ENCODE measurements around the gene HYAL4.
A peak's percentile ranks its signal among the peaks of the same experiment; 100 is the strongest.
"Not testable (repeated sequence)": the region's sequence is repeated elsewhere in the genome, so short reads cannot be mapped to it uniquely, and the experiment has no call there.

HYAL4 gene, protein sequence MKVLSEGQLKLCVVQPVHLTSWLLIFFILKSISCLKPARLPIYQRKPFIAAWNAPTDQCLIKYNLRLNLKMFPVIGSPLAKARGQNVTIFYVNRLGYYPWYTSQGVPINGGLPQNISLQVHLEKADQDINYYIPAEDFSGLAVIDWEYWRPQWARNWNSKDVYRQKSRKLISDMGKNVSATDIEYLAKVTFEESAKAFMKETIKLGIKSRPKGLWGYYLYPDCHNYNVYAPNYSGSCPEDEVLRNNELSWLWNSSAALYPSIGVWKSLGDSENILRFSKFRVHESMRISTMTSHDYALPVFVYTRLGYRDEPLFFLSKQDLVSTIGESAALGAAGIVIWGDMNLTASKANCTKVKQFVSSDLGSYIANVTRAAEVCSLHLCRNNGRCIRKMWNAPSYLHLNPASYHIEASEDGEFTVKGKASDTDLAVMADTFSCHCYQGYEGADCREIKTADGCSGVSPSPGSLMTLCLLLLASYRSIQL

DNA sequence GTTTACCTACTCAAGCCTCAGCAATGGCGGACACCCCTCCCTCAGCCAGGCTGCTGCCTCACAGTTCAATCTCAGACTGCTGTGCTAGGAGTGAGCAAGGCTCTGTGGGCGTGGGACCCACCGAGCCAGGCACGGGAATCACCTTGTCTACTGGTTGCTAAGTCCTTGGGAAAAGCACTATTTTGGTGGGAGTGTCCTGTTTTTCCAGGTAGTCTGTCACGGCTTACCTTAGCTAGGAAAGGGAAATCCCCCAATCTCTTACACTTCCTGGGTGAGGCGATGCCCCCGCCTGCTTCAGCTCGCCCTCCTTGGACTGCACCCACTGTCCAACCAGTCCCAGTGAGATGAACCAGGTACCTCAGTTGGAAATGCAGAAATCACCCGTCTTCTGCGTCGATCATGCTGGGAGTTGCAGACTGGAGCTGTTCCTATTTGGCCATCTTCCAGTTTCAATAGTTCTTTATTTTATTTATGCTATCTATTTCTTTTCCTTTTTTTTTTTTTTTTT, at the start of gene HYAL4:
TSS of gene HYAL4 (plus strand) at position 458 of the 508 bp plus-strand sequence. CDS start 23,105 bp downstream, outside the sequence.
- no peak for DNase-seq

DNA sequence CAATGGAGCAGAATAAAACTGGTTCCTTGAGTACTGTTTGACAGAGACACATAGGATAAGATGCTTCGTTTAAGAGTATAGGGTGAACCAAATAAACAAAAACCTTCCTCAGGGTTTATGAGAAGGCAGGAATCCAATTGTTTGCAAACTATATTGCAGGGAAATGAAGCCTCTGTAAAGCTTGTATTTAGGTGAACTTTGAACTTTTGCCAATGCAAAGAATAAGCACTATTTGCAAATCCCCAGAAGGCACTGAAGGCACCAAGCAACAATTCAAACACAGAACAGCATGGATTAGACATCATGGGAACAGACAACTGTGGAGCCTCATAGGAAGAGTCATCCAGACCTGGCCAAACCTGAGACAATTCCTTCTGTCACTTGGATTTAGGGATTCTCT, 49.1 kb upstream of the HYAL4 start:
- no peak for DNase-seq

GRCh38 chr7:123796568-123796967, 48.4 kb upstream of the HYAL4 start:
- no peak for DNase-seq

- DNase-seq = peak; percentile 83
Observed at GRCh38 chr7:123797673-123798531, 47.1 kb upstream of the HYAL4 start.

- no peak for DNase-seq
Observed at GRCh38 chr7:123798532-123799188, 46.3 kb upstream of the HYAL4 start.

- no peak for DNase-seq
Observed at GRCh38 chr7:123802249-123802648, 42.7 kb upstream of the HYAL4 start.

DNA sequence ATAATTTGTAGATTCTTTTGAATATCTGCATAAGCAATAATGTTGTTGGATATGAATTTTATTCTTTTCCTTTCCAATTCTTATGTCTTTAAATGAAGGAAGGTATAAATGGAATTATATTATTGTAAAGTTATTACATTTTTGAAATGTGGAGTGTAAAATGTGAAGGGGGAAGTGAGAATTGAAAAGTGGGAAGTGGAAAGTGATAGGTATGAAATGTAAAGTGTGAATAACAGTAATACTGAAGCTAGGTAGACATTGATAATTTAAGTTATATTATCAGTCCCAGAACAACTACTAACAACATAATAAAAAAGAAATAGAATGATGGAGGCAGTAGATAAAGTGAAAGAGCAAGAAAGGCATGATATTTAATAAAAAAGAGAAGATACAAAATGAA, 39.7 kb upstream of the HYAL4 start:
- DNase-seq = no peak

DNA sequence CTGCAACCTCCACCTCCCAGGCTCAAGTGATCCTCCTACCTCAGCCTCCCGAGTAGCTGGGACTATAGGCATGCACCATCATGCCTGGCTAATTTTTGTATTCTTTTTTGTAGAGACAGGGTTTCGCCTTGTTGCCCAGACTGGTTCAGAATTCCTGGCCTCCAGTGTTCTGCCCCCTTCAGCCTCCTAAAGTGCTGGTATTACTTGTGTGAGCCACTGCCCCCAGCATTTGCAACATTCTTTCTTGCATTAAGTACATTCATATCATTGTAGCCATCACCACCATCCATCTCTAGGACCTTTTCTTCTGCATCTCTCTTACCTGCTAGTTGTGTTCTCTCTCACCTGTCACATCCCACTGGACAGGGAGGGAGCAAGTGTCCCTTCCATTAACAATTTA, 35.5 kb upstream of the HYAL4 start:
- DNase-seq = no peak

DNA sequence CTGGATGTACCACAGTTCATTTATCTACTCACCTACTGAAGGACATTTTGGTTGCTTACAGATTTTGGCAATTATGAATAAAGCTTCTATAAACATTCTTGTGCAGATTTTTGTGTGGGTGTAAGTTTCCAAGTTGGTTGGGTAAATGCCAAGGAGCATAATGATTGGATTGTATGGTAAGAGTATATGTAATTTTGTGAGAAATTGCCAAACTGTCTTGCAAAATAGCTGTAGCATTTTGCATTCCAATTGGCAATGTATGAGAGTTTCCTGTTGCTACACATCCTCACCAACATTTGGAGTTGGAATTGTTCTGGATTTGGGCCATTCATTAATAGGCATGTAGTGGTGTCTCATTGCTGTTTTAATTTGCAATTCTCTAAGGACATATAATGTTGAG, 33.9 kb upstream of the HYAL4 start:
- DNase-seq = no peak

GRCh38 chr7:123816916-123817315, 28.1 kb upstream of the HYAL4 start:
- no peak for DNase-seq

GRCh38 chr7:123819001-123819400, 26.0 kb upstream of the HYAL4 start:
- no peak for DNase-seq

GRCh38 chr7:123819795-123820194, 25.2 kb upstream of the HYAL4 start:
- DNase-seq = not testable (repeated sequence)

DNA sequence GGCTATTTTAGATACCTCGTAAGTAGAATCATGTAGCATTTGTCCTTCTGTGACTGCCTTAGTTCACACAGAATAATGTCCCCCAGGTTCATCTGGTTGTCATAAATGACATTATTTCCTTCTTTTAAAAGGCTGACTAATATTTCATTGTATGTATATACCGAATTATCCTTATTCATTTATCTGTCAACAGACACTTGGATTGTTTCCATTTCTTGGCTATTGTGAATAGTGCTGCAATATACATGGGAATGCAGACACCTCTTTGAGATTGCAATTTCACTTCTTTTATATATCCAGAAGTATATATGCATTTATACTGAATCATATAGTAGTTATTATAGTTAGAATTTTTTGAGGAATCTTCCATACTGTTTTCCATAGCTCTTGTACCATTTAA, 24.1 kb upstream of the HYAL4 start:
- DNase-seq = no peak

- no peak for DNase-seq
Observed at GRCh38 chr7:123821320-123821719, 23.6 kb upstream of the HYAL4 start.

DNA sequence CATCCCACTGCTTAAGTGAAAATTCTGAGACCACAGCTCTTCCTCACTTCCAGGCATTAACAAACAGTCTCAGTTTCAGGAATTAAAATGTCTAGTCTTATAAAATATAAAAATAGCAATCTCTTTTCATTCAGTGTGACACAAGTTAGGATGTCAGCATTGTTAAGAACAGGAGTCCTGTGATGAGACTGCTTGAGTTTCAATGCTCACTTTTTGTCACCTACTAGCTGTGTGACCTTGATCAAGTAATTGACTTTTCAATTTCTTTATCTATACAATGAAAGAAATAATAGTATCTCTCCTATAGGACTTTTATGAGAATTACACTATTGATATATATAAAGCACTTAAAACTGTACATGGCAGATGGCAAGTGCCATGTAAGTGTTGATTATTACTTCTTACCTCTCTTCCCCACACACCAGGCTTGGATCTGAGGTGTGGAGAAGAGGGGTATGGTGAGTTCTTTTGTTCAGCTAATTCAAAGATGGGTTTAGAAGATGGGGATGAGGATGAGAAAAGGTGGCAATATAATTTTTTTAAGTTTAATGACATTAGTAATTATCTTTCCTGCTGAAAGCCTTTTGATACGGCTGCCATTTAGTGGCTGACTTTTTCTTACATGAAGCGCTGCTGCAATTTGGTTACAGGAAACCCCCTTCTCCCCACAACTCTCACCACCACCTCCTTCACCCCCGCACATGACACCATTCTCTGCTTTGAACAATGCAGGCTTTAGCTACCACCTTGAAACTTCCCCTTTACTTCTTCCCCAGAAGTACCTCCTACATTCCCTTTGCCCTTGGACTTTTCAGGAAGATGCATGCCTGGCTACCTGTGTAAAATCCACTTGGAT, 20.8 kb upstream of the HYAL4 start:
- no peak for DNase-seq

GRCh38 chr7:123824754-123825067, 20.3 kb upstream of the HYAL4 start:
- peak; percentile 21 for DNase-seq

GRCh38 chr7:123828805-123829204, 16.2 kb upstream of the HYAL4 start:
- no peak for DNase-seq

GRCh38 chr7:123836656-123837055, 8.3 kb upstream of the HYAL4 start:
- DNase-seq = no peak

DNA sequence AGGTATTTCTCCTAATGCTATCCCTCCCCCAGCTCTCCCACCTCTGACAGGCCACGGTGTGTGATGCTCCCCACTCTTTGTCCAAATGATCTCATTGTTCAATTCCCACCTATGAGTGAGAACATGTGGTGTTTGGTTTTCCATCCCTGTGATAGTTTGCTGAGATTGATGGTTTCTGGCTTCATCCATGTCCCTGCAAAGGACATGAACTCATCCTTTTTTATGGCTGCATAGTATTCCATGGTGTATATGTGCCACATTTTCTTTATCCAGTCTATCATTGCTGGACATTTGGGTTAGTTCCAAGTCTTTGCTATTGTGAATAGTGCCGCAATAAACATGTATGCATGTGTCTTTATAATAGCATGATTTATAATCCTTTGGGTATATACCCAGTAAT, 5.9 kb upstream of the HYAL4 start:
- DNase-seq = not testable (repeated sequence)

GRCh38 chr7:123844142-123844541, 827 bp upstream of the HYAL4 start:
- not testable (repeated sequence) for DNase-seq

GRCh38 chr7:123845823-123846216, 851 bp downstream of the HYAL4 start:
- no peak for DNase-seq

DNA sequence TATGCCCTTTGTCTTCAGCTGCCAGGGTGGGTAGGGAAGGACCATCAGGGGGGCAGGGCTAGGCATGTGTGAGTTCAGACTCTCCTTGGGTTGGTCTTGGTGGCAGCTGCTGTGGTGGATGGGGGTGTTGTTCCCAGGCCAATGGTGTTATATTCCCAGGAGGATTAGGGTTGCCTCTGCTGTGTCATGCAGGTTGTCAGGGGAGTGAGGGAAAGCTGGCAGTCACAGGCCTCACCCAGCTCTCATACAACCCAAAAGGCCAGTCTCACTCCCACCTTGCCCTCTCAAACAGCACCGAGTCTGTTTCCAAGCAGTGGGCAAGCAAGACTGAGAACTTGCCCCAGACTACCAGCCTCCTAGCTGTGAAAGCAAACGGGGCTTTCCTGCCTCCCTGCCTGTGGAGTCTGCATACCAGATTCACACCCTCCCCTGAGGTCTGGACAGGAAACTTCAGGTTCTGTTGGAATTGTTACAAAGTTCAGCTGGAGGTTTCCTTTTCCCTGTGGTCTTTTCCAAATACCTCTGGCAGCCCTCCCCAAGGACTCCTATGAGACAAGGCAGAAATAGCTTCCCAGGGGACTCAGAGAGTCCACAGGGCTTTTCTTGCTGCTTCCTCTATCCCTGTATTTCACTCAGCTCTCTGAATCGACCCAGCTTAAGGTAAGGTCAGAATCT, 1.4 kb downstream of the HYAL4 start:
- DNase-seq = no peak
